ENCODE data around the gene TMTC2. TPM values are rescaled to one million over a fixed set of nuclear protein-coding genes. Genes with fewer than 3 reads are reported as not detected.
"Not testable (repeated sequence)": the region's sequence is repeated elsewhere in the genome, so short reads cannot be mapped to it uniquely, and the experiment has no call there.

TMTC2 gene
- total RNA-seq, 2 donors from 2014 or later, result 1.6 to 2.5 TPM

- Mint-ChIP-seq H3K4me1 (ENCODE audit: low read depth in 2 of 2) (no peaks in the 10 kb centered on the region), H3K27ac (no peak overlapping the region), H3K36me3 (peaks cover 4% of the 10 kb centered on the region), H3K27me3 (no peaks in the 10 kb centered on the region), H3K4me3 (no peak overlapping the region), H3K9me3 (peaks cover 23% of the 10 kb centered on the region)
- no peak for ATAC-seq
- DNase-seq (ENCODE audit: low spot score), result no peak
Observed at GRCh38 chr12:83097643-83098342, 411.1 kb downstream of the TMTC2 start.

GRCh38 chr12:83099436-83099835 lies 412.7 kb downstream of the TMTC2 start:
- peaks cover 17% of the 10 kb centered on the region for H3K9me3 Mint-ChIP-seq
- no peak overlapping the region for H3K27ac Mint-ChIP-seq
- ATAC-seq (no peak), DNase-seq (ENCODE audit: low spot score) (no peak)
- no peak overlapping the region for H3K4me3 Mint-ChIP-seq
- H3K27me3 Mint-ChIP-seq, result no peaks in the 10 kb centered on the region
- no peaks in the 10 kb centered on the region for H3K4me1 Mint-ChIP-seq (ENCODE audit: low read depth in 2 of 2)
- H3K36me3 Mint-ChIP-seq, result peaks cover 4% of the 10 kb centered on the region

- DNase-seq (ENCODE audit: low spot score) (no peak), ATAC-seq (no peak)
- peaks cover 18% of the 10 kb centered on the region for H3K9me3 Mint-ChIP-seq
- H3K4me1 Mint-ChIP-seq (ENCODE audit: low read depth in 2 of 2), result no peaks in the 10 kb centered on the region
- H3K4me3 Mint-ChIP-seq, result no peak overlapping the region
- no peaks in the 10 kb centered on the region for H3K36me3 Mint-ChIP-seq
- H3K27me3 Mint-ChIP-seq, result no peaks in the 10 kb centered on the region
- H3K27ac Mint-ChIP-seq, result no peak overlapping the region
Observed at GRCh38 chr12:83102499-83102898, 415.8 kb downstream of the TMTC2 start.

- Mint-ChIP-seq H3K4me3 (no peak overlapping the region), H3K36me3 (no peaks in the 10 kb centered on the region), H3K9me3 (peaks cover 18% of the 10 kb centered on the region), H3K27ac (no peak overlapping the region), H3K4me1 (ENCODE audit: low read depth in 2 of 2) (no peaks in the 10 kb centered on the region), H3K27me3 (no peaks in the 10 kb centered on the region)
- no peak for DNase-seq (ENCODE audit: low spot score)
- no peak for ATAC-seq
Observed at GRCh38 chr12:83106873-83107272, 420.2 kb downstream of the TMTC2 start.

- Mint-ChIP-seq H3K4me1 (ENCODE audit: low read depth in 2 of 2) (no peaks in the 10 kb centered on the region), H3K27ac (no peak overlapping the region), H3K4me3 (no peak overlapping the region), H3K27me3 (no peaks in the 10 kb centered on the region), H3K9me3 (peaks cover 14% of the 10 kb centered on the region), H3K36me3 (no peaks in the 10 kb centered on the region)
- no peak for DNase-seq (ENCODE audit: low spot score)
- ATAC-seq, result no peak
Observed at GRCh38 chr12:83110424-83110823, 423.7 kb downstream of the TMTC2 start.

- no peak overlapping the region for H3K4me3 Mint-ChIP-seq
- DNase-seq (ENCODE audit: low spot score), result no peak
- peaks cover 3% of the 10 kb centered on the region for H3K36me3 Mint-ChIP-seq
- peaks cover 25% of the 10 kb centered on the region for H3K9me3 Mint-ChIP-seq
- no peaks in the 10 kb centered on the region for H3K4me1 Mint-ChIP-seq (ENCODE audit: low read depth in 2 of 2)
- no peak overlapping the region for H3K27ac Mint-ChIP-seq
- H3K27me3 Mint-ChIP-seq, result no peaks in the 10 kb centered on the region
- no peak for ATAC-seq
Observed at GRCh38 chr12:83113945-83114344, 427.2 kb downstream of the TMTC2 start.

GRCh38 chr12:83114966-83115365 lies 428.3 kb downstream of the TMTC2 start:
- Mint-ChIP-seq H3K27ac (no peak overlapping the region), H3K4me3 (no peak overlapping the region), H3K9me3 (peaks cover 32% of the 10 kb centered on the region), H3K36me3 (peaks cover 6% of the 10 kb centered on the region), H3K27me3 (no peaks in the 10 kb centered on the region), H3K4me1 (ENCODE audit: low read depth in 2 of 2) (no peaks in the 10 kb centered on the region)
- ATAC-seq, result no peak
- DNase-seq (ENCODE audit: low spot score), result no peak

- H3K4me1 Mint-ChIP-seq (ENCODE audit: low read depth in 2 of 2); ATAC-seq; H3K27ac Mint-ChIP-seq: not testable (repeated sequence)
Observed at GRCh38 chr12:83117926-83118325, 431.2 kb downstream of the TMTC2 start.

GRCh38 chr12:83121897-83122622 lies 435.4 kb downstream of the TMTC2 start:
- H3K27ac Mint-ChIP-seq, result no peak overlapping the region

More at GRCh38 chr12:83117926-83118325, 431.2 kb downstream of the TMTC2 start:
- not testable (repeated sequence) for H3K4me3 Mint-ChIP-seq; H3K27me3 Mint-ChIP-seq; DNase-seq (ENCODE audit: low spot score)
- H3K36me3 Mint-ChIP-seq, result peaks cover 14% of the 10 kb centered on the region
- peaks cover 38% of the 10 kb centered on the region for H3K9me3 Mint-ChIP-seq

GRCh38 chr12:83122623-83122934 lies 435.9 kb downstream of the TMTC2 start:
- H3K4me3 Mint-ChIP-seq, result no peak overlapping the region
- ATAC-seq (no peak), DNase-seq (ENCODE audit: low spot score) (no peak)
- peaks cover 27% of the 10 kb centered on the region for H3K9me3 Mint-ChIP-seq
- no peak overlapping the region for H3K27ac Mint-ChIP-seq
- peaks cover 14% of the 10 kb centered on the region for H3K36me3 Mint-ChIP-seq
- no peaks in the 10 kb centered on the region for H3K4me1 Mint-ChIP-seq (ENCODE audit: low read depth in 2 of 2)
- H3K27me3 Mint-ChIP-seq, result no peaks in the 10 kb centered on the region

More at GRCh38 chr12:83121897-83122622, 435.4 kb downstream of the TMTC2 start:
- Mint-ChIP-seq H3K4me3 (no peak overlapping the region), H3K9me3 (peaks cover 29% of the 10 kb centered on the region), H3K27me3 (no peaks in the 10 kb centered on the region), H3K4me1 (ENCODE audit: low read depth in 2 of 2) (no peaks in the 10 kb centered on the region), H3K36me3 (peaks cover 14% of the 10 kb centered on the region)
- no peak for ATAC-seq
- DNase-seq (ENCODE audit: low spot score), result no peak

GRCh38 chr12:83123039-83123438 lies 436.3 kb downstream of the TMTC2 start:
- Mint-ChIP-seq H3K4me3 (no peak overlapping the region), H3K36me3 (peaks cover 14% of the 10 kb centered on the region), H3K27me3 (no peaks in the 10 kb centered on the region), H3K4me1 (ENCODE audit: low read depth in 2 of 2) (no peaks in the 10 kb centered on the region), H3K27ac (no peak overlapping the region), H3K9me3 (peaks cover 27% of the 10 kb centered on the region)
- DNase-seq (ENCODE audit: low spot score), result no peak
- ATAC-seq, result no peak

GRCh38 chr12:83128540-83128939 lies 441.8 kb downstream of the TMTC2 start:
- ATAC-seq, result no peak
- DNase-seq (ENCODE audit: low spot score), result no peak
- Mint-ChIP-seq H3K27me3 (no peaks in the 10 kb centered on the region), H3K4me3 (no peak overlapping the region), H3K36me3 (no peaks in the 10 kb centered on the region), H3K9me3 (no peaks in the 10 kb centered on the region), H3K4me1 (ENCODE audit: low read depth in 2 of 2) (no peaks in the 10 kb centered on the region), H3K27ac (no peak overlapping the region)

- Mint-ChIP-seq H3K9me3 (no peaks in the 10 kb centered on the region), H3K27ac (no peak overlapping the region), H3K4me3 (no peak overlapping the region), H3K36me3 (no peaks in the 10 kb centered on the region), H3K27me3 (no peaks in the 10 kb centered on the region), H3K4me1 (ENCODE audit: low read depth in 2 of 2) (no peaks in the 10 kb centered on the region)
- ATAC-seq (no peak), DNase-seq (ENCODE audit: low spot score) (no peak)
Observed at GRCh38 chr12:83130178-83130577, 443.5 kb downstream of the TMTC2 start.

- Mint-ChIP-seq H3K4me1 (ENCODE audit: low read depth in 2 of 2) (no peaks in the 10 kb centered on the region), H3K9me3 (no peaks in the 10 kb centered on the region), H3K27ac (no peak overlapping the region), H3K36me3 (no peaks in the 10 kb centered on the region), H3K27me3 (no peaks in the 10 kb centered on the region), H3K4me3 (no peak overlapping the region)
- no peak for ATAC-seq
- DNase-seq (ENCODE audit: low spot score), result no peak
Observed at GRCh38 chr12:83132360-83132759, 445.7 kb downstream of the TMTC2 start.
